HG03558 (cell line): ENCODE measurements around the gene DDX60.
A peak's percentile ranks its signal among the peaks of the same experiment; 100 is the strongest.

Experiments used
- ATAC-seq: cut with Tn5 transposase; IDR thresholded peaks from one replicate; pipeline ENCODE4 v1.9.1; 2021; ENCODE audit warnings: moderate number of reproducible peaks; ENCODE audit not compliant: unreplicated experiment; ENCODE audit errors: extremely low read depth

DDX60 gene

DNA sequence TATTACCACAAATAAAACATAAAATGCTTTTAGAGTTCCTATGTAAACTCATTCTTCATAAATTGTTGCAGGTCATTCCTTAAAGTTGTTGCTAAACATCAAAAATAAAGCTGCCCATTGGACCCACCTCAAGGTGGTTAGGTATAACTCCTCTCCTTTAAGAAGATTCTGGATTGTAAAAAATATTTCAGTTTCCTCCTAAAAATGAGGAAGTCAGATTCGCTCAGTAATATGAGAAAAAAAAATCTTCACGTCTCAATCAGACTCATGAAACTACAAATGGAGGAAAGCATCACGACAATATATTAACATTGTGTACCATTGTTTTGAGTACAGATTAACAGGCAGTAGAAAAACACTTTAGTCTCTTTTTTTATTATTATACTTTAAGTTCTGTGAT lies 105.9 kb downstream of the DDX60 start:
- ATAC-seq, result no peak

DNA sequence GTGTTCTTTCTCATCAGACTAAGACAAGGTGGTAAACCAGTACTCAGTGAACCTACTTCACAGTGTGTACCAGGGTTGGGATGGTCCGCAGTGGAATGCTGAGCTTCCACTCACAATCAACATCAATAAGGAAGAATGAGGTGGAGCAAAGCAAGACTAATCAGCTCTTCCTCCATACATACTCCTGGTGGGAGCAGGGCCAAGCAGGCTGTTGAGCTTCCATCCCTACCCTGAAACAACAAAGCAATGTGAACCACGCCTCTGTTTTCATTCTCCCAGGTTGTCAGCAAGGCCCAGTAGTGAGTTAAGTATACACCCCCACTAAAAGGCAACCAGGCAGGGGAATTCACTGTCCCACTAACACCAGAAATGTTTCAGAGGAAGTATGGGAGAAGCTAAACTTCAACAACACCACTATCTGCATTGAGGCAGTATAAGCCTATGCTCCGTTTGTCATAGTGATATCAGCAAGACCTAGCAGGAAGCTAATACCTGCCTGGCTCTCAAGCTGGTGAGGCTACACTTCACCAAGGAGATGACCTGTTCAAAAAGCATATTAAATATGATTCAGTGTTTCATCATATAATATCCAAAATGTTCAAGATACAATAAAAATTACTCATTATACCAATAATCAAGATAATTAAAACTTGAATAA lies 109.5 kb downstream of the DDX60 start:
- ATAC-seq, result no peak

DNA sequence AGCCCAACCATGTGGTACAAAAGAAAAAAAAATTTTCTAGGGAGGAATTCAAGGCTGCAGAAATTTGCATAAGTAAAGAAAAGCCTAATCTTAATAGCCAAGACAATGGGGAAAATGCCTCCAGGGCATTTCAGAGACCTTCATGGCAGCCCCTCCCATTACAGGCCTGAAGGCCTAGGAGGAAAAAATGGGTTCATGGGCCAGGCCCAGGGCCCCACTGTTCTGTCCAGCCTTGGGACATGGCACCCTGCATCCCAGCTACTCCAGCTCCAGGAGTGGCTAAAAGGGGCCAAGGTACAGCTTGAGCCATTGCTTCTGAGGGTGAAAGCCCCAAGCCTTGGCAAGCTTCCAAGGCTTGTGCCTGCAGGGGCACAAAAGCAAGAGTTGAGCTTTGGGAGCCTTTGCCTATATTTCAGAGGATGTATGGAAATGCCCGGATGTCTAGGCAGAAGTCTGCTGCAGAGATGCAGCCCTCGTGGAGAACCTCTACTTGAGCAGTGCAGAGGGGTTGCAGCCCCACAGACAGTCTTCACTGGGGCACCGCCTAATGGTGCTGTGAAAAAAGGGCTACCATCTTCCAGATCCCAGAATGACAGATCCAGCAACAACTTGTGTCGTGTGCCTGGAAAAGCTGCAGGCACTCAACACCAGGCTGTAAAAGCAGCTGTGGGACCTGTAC lies 115.2 kb downstream of the DDX60 start:
- no peak for ATAC-seq

DNA sequence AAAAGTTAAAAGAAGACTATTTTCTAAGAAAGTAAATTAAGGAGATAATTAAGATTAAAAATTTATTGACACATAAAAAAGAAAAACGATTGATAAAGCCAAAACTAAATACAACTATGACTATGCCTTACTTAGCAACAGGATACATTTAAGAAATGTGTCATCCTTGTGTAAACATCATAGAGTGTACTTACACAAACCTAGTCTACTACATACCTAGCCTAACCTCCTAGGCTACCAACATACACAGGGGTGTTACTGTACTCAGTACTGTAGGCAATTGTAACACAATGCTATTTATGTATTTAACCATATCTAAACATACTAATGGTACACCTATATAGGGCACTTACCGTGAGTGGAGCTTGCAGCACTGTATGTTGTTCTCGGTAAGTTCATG lies 117.9 kb downstream of the DDX60 start:
- ATAC-seq, result no peak

DNA sequence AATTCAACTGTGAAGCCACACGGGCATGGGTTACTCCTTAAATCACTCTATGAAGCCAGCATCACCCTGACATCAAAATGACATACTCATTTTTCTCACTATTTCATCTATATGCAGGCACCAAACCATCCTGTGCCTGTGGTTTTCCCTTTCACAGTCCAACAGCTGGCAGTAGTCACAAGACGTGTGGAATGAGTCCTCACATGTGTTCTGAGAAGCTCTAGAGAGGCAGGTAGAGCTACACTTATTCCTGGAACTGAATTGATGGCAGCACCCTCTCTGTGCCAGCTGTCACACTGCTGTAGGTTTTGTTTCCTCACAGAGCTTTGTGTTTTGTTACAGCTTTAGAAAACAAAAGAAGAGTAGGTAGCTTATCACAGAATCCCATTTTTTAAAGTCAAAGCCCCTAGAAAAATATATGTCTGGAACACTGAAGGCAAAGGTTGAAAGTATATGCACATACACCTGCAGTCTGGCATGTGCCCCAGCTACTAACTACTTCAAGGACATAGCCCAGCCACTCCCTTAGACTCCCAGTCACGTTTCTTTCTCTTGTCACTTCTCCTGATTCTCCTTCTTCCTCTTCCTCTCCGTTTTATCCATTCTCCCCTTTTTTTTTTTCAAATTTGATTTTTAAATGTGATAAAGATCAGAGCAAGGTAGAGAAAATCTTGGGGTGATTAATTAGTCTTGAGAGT lies 119.1 kb downstream of the DDX60 start:
- ATAC-seq, result peak; percentile 56

DNA sequence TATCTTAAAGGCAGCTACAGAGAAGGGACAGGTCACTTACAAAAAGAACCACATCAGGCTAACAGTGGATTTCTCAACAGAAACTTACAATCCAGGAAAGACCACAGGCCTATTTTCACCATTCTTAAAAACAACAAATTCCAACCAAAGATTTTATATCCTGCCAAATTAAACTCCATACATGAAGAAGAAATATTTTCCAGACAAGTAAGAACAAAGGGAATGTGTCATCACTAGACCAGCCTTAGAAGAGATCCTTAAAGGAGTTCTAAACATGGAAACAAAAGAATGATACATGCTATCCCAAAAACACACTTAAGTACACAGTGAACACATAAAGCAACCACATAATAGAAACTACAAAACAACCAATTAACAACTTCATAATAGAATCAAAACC lies 120.6 kb downstream of the DDX60 start:
- ATAC-seq, result no peak

DNA sequence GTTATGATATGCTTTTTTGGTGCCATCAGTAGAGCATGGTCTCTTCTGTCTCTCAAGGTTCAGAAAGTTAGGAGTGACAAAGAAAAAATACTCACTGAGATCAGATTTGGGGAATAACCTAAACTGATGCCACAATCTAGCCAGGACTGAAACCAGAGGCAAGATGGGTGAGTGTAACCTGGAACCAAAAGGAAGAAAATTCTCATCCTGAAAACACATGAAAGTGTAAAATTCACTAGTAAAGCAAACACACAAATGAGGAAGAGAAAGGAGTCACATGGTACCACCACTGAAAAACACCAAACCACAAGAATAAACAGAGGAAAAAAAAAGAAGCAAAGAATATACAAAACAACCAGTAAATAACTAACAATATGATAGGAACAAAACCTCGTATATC lies 129.8 kb downstream of the DDX60 start:
- ATAC-seq, result no peak

DNA sequence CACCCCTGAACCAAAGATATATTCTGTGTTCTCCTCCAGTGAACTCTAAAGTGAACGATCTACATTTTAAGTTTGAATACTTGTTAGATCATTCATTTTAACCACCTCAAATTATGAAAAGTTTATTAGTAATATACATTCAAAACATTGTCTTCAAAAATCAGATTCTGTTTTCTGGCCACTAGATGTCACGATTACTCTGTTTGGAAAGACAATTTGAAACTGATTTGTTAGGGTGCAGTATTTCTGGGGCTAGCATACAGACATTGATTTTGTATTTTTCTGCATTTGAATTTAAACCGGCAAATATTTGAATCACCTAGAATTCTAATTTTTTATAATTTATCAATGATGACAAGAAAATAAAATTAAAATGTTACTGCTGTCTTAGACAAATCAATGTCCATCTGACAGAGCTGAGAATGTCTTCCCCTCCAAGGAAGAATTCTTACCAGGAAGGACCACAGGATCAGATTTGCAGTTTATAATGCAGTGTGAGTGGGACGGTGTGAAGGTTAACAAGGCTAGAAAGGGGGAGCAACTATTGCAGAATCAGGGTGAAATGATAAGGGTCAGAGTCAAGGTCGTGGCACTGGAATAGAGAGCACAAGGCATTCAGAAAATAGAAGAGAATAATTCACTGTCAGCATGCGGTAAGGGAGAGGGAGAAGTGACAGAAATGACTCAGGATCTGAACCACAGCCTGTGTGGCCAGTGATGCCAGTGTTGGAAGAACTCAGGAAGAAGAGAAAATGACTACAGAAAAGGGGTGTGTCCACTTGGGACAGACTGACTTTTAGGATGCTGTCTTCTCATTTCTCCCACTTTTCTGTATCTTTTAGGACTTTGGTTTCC lies 134.6 kb downstream of the DDX60 start:
- ATAC-seq, result no peak

DNA sequence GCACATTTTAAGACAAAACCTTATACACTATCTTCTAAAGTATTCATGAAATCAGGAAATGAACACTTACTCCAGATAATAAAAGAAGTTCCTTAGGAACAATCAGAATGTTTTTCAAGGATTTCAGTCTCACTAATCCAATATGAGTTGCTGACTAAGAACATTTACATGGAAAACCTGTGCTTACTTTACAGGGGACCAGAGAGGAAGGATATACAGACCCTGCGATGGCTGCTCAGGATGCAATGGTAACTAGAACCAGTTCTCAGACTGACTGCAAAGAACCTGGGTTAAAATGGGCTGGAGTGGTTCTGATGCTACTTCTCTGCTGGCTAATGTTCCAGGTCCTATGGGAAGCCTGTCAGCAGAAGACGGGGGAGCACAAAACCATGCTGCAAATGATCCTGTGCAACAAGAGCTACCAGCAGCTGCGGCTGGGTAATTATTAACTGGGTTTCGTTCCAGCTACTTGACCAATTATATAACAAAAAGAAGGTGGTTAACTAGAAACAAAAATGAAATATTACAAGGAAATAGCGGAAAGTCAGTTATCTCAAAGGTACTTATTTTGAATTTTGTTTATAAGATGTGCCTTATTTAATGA lies 140.9 kb downstream of the DDX60 start:
- ATAC-seq, result no peak

DNA sequence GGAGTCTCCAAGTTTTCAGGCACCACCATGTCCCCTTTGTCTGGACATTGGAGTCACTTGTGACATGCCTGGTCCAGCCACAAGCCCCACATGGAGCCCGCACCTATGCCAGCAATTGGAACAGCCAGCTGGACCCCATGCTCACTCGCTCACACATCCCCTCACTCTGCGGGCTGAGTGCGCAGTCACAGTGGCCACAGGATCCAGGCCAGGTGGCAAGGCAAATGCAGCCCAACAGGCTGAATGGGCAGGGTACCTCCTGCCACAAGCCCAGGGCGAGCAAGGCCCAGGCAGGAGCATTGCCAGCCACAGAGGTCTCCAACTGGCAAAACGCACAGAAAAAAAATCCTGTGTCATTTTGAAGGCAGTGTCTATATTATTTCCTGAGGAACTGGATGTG lies 144.2 kb downstream of the DDX60 start:
- no peak for ATAC-seq

DNA sequence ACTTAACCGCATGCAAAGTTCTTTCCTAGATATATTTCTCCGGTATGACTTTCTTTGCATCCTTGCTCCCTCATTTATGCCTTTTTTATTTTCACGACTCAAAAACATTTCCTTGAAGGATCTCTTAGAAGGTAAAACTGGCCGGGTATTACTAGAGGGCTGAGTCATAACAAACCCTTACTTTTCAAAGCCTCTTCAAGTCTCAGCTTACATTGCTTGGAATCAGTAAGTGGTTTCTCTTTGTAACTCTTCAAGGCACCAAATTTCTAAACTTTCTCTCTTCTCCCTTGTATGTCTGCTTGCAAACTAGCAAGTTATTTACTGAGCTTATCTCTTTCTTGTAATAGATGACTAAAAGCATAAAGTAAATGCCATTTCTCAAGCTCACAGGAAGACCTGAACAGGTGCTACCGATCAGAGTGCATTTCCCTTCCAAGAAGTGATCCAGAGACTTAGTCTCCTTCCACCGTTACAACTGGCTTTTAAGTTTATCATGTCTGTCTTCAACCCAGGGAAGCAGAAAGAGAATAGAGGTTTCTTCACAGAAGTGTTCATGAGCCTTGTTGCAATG lies 150.8 kb downstream of the DDX60 start:
- ATAC-seq, result no peak
